ENCODE data around the gene SMPD1. TPM values are rescaled to one million over a fixed set of nuclear protein-coding genes. Genes with fewer than 3 reads are reported as not detected.

SMPD1 gene
- total RNA-seq, 1 experiment from 2014 or later, result 4.5 TPM

GRCh38 chr11:6401464-6401863 lies 11.2 kb downstream of the SMPD1 start:
- WGBS (ENCODE audit: extremely low coverage, insufficient read length, low lambda C conversion rate), result no CpG with 5 or more reads among the region's 7 CpGs
- peaks cover 0 to 10% (median 8%) of the 10 kb centered on the region in 3 experiments; a peak in 2 of 7 replicates for H3K36me3 Mint-ChIP-seq (ENCODE audit: insufficient read depth in 1 of 3, low read depth in 3 of 3)
- H3K9me3 Mint-ChIP-seq, result no peaks in the 10 kb centered on the region
- no peak overlapping the region for H4K5ac ChIP-seq (ENCODE audit: insufficient read length, low read depth, low read length)
- no peak overlapping the region for H2BK15ac ChIP-seq (ENCODE audit: low read depth, low read length)
- no peak overlapping the region for H3K14ac ChIP-seq (ENCODE audit: insufficient read depth, low read length)
- no peak overlapping the region for H3K18ac ChIP-seq (ENCODE audit: insufficient read length, low read depth, low read length)
- no peaks in the 10 kb centered on the region for H3K4me1 ChIP-seq (ENCODE audit: insufficient read depth, low read length)
- no peak overlapping the region for H3K56ac ChIP-seq (ENCODE audit: insufficient read length, low read depth, low read length)
- H3K4me2 ChIP-seq (ENCODE audit: insufficient read depth, insufficient read length, low read length), result no peak overlapping the region
- H3K4me1 Mint-ChIP-seq, result peaks cover 7 to 23% of the 10 kb centered on the region in 2 experiments
- no peaks in the 10 kb centered on the region for H3K9me3 ChIP-seq (ENCODE audit: control insufficient read depth, low read depth, low read length)
- H2BK20ac ChIP-seq (ENCODE audit: low read depth, low read length, poor library complexity, severe bottlenecking), result no peak overlapping the region
- no peaks in the 10 kb centered on the region for H4K20me1 ChIP-seq (ENCODE audit: control insufficient read depth, insufficient read depth, insufficient read length)
- no peak overlapping the region for H2BK5ac ChIP-seq (ENCODE audit: insufficient read length, low read length)
- H3T11ph ChIP-seq (ENCODE audit: low read length), result no peak overlapping the region
- no peak overlapping the region for H2BK12ac ChIP-seq (ENCODE audit: insufficient read length, low read depth, low read length)
- H3K27me3 ChIP-seq (ENCODE audit: insufficient read depth, low read length), result no peaks in the 10 kb centered on the region
- H4K91ac ChIP-seq (ENCODE audit: insufficient read length, low read depth, low read length), result no peak overlapping the region
- no peak overlapping the region for H3K27ac Mint-ChIP-seq
- no peak overlapping the region for H3K4me3 Mint-ChIP-seq
- no peaks in the 10 kb centered on the region for H3K79me2 ChIP-seq (ENCODE audit: insufficient read depth, low read length)
- no peak for DNase-seq
- H3K79me1 ChIP-seq (ENCODE audit: insufficient read depth, low read depth, low read length, poor library complexity, severe bottlenecking), result no peaks in the 10 kb centered on the region
- H3K9ac ChIP-seq (ENCODE audit: extremely low read depth, insufficient read length, low read length), result no peak overlapping the region
- H3K27me3 Mint-ChIP-seq (ENCODE audit: low read depth), result no peaks in the 10 kb centered on the region
- no peak overlapping the region for H2BK120ac ChIP-seq (ENCODE audit: low read depth, low read length, poor library complexity, severe bottlenecking)
- H3K4ac ChIP-seq (ENCODE audit: low read depth, low read length), result no peak overlapping the region
- H3K23me2 ChIP-seq (ENCODE audit: insufficient read length, low read depth, low read length, poor library complexity, severe bottlenecking), result no peaks in the 10 kb centered on the region
- H2AFZ ChIP-seq (ENCODE audit: low read length), result no peak overlapping the region
- TF ChIP-seq, protein P1, sequence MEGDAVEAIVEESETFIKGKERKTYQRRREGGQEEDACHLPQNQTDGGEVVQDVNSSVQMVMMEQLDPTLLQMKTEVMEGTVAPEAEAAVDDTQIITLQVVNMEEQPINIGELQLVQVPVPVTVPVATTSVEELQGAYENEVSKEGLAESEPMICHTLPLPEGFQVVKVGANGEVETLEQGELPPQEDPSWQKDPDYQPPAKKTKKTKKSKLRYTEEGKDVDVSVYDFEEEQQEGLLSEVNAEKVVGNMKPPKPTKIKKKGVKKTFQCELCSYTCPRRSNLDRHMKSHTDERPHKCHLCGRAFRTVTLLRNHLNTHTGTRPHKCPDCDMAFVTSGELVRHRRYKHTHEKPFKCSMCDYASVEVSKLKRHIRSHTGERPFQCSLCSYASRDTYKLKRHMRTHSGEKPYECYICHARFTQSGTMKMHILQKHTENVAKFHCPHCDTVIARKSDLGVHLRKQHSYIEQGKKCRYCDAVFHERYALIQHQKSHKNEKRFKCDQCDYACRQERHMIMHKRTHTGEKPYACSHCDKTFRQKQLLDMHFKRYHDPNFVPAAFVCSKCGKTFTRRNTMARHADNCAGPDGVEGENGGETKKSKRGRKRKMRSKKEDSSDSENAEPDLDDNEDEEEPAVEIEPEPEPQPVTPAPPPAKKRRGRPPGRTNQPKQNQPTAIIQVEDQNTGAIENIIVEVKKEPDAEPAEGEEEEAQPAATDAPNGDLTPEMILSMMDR (conservative IDR thresholded peaks at IDR 0.05), result no peak
- no peak overlapping the region for H3K23ac ChIP-seq (ENCODE audit: insufficient read length, low read depth, low read length)
- no peak overlapping the region for H2AK5ac ChIP-seq (ENCODE audit: insufficient read length, low read length)
- H3K27ac ChIP-seq (ENCODE audit: insufficient read length, low read depth, low read length), result no peak overlapping the region
- H4K8ac ChIP-seq (replicated peaks; ENCODE audit: insufficient read length, low read depth, low read length), result no peak overlapping the region

All from H9 (cell line).